ENCODE data around the gene APOD.

DNA sequence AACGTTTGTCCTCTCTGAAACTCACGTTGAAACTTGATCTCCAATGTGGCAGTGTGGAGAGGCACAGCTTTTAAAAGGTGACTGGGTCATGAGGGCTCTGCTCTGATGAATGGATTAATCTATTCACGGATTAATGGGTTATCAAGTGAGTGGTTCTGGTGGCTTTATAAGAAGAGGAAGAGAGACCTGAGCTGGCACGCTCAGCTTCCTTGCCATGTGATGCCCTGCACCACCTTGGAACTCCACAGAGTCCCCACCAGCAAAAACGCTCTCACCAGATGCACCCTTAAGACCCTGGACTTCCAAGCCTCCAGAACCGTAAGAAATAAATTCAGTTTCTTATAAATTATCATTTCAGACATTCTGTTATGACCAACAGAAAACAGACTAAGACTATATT is 43.2 kb downstream of the APOD start:
- TF ChIP-seq, protein P1, sequence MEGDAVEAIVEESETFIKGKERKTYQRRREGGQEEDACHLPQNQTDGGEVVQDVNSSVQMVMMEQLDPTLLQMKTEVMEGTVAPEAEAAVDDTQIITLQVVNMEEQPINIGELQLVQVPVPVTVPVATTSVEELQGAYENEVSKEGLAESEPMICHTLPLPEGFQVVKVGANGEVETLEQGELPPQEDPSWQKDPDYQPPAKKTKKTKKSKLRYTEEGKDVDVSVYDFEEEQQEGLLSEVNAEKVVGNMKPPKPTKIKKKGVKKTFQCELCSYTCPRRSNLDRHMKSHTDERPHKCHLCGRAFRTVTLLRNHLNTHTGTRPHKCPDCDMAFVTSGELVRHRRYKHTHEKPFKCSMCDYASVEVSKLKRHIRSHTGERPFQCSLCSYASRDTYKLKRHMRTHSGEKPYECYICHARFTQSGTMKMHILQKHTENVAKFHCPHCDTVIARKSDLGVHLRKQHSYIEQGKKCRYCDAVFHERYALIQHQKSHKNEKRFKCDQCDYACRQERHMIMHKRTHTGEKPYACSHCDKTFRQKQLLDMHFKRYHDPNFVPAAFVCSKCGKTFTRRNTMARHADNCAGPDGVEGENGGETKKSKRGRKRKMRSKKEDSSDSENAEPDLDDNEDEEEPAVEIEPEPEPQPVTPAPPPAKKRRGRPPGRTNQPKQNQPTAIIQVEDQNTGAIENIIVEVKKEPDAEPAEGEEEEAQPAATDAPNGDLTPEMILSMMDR (IDR thresholded peaks at IDR 0.05; ENCODE audit: insufficient read depth, low read depth, low read length): no peak
- TF ChIP-seq EZH2 (IDR thresholded peaks at IDR 0.05; ENCODE audit: insufficient read depth, low read length): no peak

Data from astrocyte (in vitro differentiated cells and primary cell).